ENCODE data around the gene ORC5.

GRCh38 chr7:104093127-104093526 is 114.7 kb downstream of the ORC5 start:
- TF ChIP-seq, protein P1, sequence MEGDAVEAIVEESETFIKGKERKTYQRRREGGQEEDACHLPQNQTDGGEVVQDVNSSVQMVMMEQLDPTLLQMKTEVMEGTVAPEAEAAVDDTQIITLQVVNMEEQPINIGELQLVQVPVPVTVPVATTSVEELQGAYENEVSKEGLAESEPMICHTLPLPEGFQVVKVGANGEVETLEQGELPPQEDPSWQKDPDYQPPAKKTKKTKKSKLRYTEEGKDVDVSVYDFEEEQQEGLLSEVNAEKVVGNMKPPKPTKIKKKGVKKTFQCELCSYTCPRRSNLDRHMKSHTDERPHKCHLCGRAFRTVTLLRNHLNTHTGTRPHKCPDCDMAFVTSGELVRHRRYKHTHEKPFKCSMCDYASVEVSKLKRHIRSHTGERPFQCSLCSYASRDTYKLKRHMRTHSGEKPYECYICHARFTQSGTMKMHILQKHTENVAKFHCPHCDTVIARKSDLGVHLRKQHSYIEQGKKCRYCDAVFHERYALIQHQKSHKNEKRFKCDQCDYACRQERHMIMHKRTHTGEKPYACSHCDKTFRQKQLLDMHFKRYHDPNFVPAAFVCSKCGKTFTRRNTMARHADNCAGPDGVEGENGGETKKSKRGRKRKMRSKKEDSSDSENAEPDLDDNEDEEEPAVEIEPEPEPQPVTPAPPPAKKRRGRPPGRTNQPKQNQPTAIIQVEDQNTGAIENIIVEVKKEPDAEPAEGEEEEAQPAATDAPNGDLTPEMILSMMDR (conservative IDR thresholded peaks at IDR 0.05 in 1 of 2, IDR thresholded peaks at IDR 0.05 in 1 of 2; ENCODE audit: low read depth in 1 of 2, low read length in 2 of 2), result no peak
- TF ChIP-seq EZH2 (IDR thresholded peaks at IDR 0.05; ENCODE audit: low read length, missing control alignments), result no peak

Data from fibroblast of lung (primary cell).